DND-41 (cell line): Measurements from ENCODE around the gene SLC35F4.

ENCODE experiments used
- ATAC-seq: fragments of 200-7000 bp; cut with Tn5 transposase; 3 replicates; pipeline ENCODE4 v1.9.1; 2021; ENCODE audit warnings: low read depth; ENCODE audit not compliant: insufficient read depth
- DNase-seq: peaks from one replicate; pipeline ENCODE4 v3.0.0-alpha.2; 2020
- H2AFZ ChIP-seq: 2 replicates; pipeline ENCODE4 v1.6.0; 2012; ENCODE audit warnings: low read depth, low read length
- H3K27ac ChIP-seq: 2 replicates; pipeline ENCODE4 v1.5.1; 2012; ENCODE audit warnings: low read length, inconsistent platforms
- H3K27me3 ChIP-seq: fragments of 200-600 bp; sonication (generic); 2 replicates; pipeline ENCODE4 v1.6.0; 2012; ENCODE audit warnings: low read length, mild to moderate bottlenecking, inconsistent platforms; ENCODE audit not compliant: insufficient read depth, poor library complexity
- H3K36me3 ChIP-seq: 2 replicates; pipeline ENCODE4 v1.5.1; 2012; ENCODE audit warnings: low read length, inconsistent platforms; ENCODE audit not compliant: insufficient read depth
- H3K4me1 ChIP-seq: 2 replicates; pipeline ENCODE4 v1.5.1; 2012; ENCODE audit warnings: mild to moderate bottlenecking, low read length; ENCODE audit not compliant: insufficient read depth
- H3K4me2 ChIP-seq: 2 replicates; pipeline ENCODE4 v1.6.0; 2012; ENCODE audit warnings: mild to moderate bottlenecking, moderate library complexity, low read length, inconsistent platforms; ENCODE audit not compliant: insufficient read depth
- H3K4me3 ChIP-seq, 2 experiments: fragments of 200-600 bp in 1 of 2; shearing (Covaris generic) in 1 of 2; 2 replicates each; pipeline ENCODE4 v1.5.1; 2012 to 2016; ENCODE audit warnings: inconsistent platforms in 2 of 2, low read length in 2 of 2, mild to moderate bottlenecking in 2 of 2, low read depth in 1 of 2, moderate library complexity in 1 of 2
- H3K79me2 ChIP-seq: 2 replicates; pipeline ENCODE4 v1.6.0; 2012; ENCODE audit warnings: low read length, inconsistent platforms; ENCODE audit not compliant: insufficient read depth
- H3K9ac ChIP-seq: 2 replicates; pipeline ENCODE4 v1.6.0; 2012; ENCODE audit warnings: low read depth, mild to moderate bottlenecking, inconsistent platforms, low read length, moderate library complexity
- H3K9me3 ChIP-seq: 2 replicates; pipeline ENCODE4 v1.5.1; 2012; ENCODE audit warnings: low read length, moderate library complexity, mild to moderate bottlenecking, inconsistent platforms; ENCODE audit not compliant: insufficient read depth, severe bottlenecking
- H4K20me1 ChIP-seq: 2 replicates; pipeline ENCODE4 v1.6.0; 2012; ENCODE audit warnings: low read length; ENCODE audit not compliant: insufficient read depth
- CTCF ChIP-seq: IDR thresholded peaks from 2 replicates; pipeline ENCODE4 v1.5.1; 2012; ENCODE audit warnings: borderline replicate concordance, low read length, moderate library complexity, mild to moderate bottlenecking; ENCODE audit not compliant: poor library complexity, severe bottlenecking; ENCODE audit errors: extremely low read depth
- EZH2 ChIP-seq: IDR thresholded peaks from 3 replicates; pipeline ENCODE4 v1.6.1; 2012; ENCODE audit warnings: borderline replicate concordance, low read depth, mild to moderate bottlenecking, moderate library complexity, low read length, inconsistent platforms; ENCODE audit not compliant: severe bottlenecking

Gene SLC35F4

GRCh38 chr14:57846596-57846995, 19.3 kb downstream of the SLC35F4 start:
- no peaks in the 10 kb centered on the region for H4K20me1 ChIP-seq
- H3K4me1 ChIP-seq = no peaks in the 10 kb centered on the region
- H2AFZ ChIP-seq = no peak overlapping the region
- H3K9me3 ChIP-seq = no peaks in the 10 kb centered on the region
- TF ChIP-seq CTCF (no peak), EZH2 (no peak)
- DNase-seq (no peak), ATAC-seq (no peak)
- no peak overlapping the region for H3K4me2 ChIP-seq
- no peak overlapping the region for H3K4me3 ChIP-seq
- no peak overlapping the region for H3K27ac ChIP-seq
- H3K27me3 ChIP-seq = peaks cover 17% of the 10 kb centered on the region
- H3K79me2 ChIP-seq = no peaks in the 10 kb centered on the region
- H3K9ac ChIP-seq = no peak overlapping the region
- no peaks in the 10 kb centered on the region for H3K36me3 ChIP-seq

GRCh38 chr14:57845802-57846531, 19.9 kb downstream of the SLC35F4 start:
- ATAC-seq (no peak), DNase-seq (no peak)
- H3K9me3 ChIP-seq = no peaks in the 10 kb centered on the region
- H3K4me2 ChIP-seq = no peak overlapping the region
- no peak for TF ChIP-seq EZH2
- peaks cover 17% of the 10 kb centered on the region for H3K27me3 ChIP-seq
- no peaks in the 10 kb centered on the region for H3K36me3 ChIP-seq
- H2AFZ ChIP-seq = no peak overlapping the region
- H4K20me1 ChIP-seq = no peaks in the 10 kb centered on the region
- H3K4me3 ChIP-seq = no peak overlapping the region
- no peaks in the 10 kb centered on the region for H3K4me1 ChIP-seq
- H3K9ac ChIP-seq = no peak overlapping the region
- no peaks in the 10 kb centered on the region for H3K79me2 ChIP-seq
- H3K27ac ChIP-seq = no peak overlapping the region

DNA sequence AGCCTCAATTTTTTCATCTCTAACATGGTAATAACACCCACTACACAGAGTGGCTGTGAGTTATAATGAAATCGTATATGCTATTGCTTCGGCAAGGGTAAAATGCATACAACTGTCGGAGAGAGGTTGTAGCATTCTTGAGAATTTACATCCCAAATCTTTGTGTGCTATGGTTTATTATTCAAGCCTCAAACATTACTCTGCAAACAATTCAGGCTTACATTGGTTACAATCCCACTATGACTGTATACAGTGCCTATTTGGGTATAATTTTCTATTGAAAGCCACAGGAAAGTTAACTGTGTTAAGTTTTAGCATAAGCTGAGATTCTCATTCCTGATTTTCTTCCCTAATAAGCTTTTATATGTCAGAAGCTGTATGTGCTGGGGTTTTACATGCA, 20.6 kb downstream of the SLC35F4 start:
- TF ChIP-seq EZH2 = no peak
- no peak for TF ChIP-seq CTCF
- Histone ChIP-seq H3K27ac (no peak overlapping the region), H2AFZ (no peak overlapping the region), H3K36me3 (no peaks in the 10 kb centered on the region), H3K4me1 (no peaks in the 10 kb centered on the region), H3K4me3 (no peak overlapping the region), H3K9ac (no peak overlapping the region), H3K27me3 (peaks cover 17% of the 10 kb centered on the region), H3K9me3 (no peaks in the 10 kb centered on the region), H4K20me1 (no peaks in the 10 kb centered on the region), H3K79me2 (no peaks in the 10 kb centered on the region), H3K4me2 (no peak overlapping the region)
- ATAC-seq (no peak), DNase-seq (no peak)

- Histone ChIP-seq H3K27me3 (peaks cover under 1% of the 10 kb centered on the region), H3K36me3 (no peaks in the 10 kb centered on the region), H4K20me1 (no peaks in the 10 kb centered on the region), H2AFZ (no peak overlapping the region), H3K4me3 (no peak overlapping the region), H3K9ac (no peak overlapping the region), H3K4me2 (no peak overlapping the region), H3K4me1 (no peaks in the 10 kb centered on the region), H3K9me3 (no peaks in the 10 kb centered on the region), H3K27ac (no peak overlapping the region), H3K79me2 (no peaks in the 10 kb centered on the region)
- DNase-seq = no peak
- TF ChIP-seq EZH2 (no peak), CTCF (no peak)
- no peak for ATAC-seq
These were observed 28.6 kb downstream of the SLC35F4 start for GRCh38 chr14:57837267-57837666.
